Hepatocyte (in vitro differentiated cells): ENCODE measurements around the gene NCOA6.

Experiments
- EZH2 ChIP-seq: fragments of 200-600 bp; sonication (generic); IDR thresholded peaks from 2 replicates; pipeline ENCODE4 v1.6.1; 2016; ENCODE audit warnings: antibody characterized with exemption, mild to moderate bottlenecking, borderline replicate concordance
- EZH2phosphoT487 ChIP-seq: fragments of 200-600 bp; sonication (generic); IDR thresholded peaks from one replicate; pipeline ENCODE4 v1.6.1; 2018; ENCODE audit warnings: antibody characterized with exemption, mild to moderate bottlenecking, low read depth, moderate library complexity; ENCODE audit not compliant: unreplicated experiment, severe bottlenecking
- TF ChIP-seq, protein P1 (sequence below): fragments of 200-600 bp; sonication (generic); IDR thresholded peaks from 2 replicates; pipeline ENCODE4 v1.5.1; 2016; ENCODE audit warnings: antibody characterized with exemption, mild to moderate bottlenecking; ENCODE audit not compliant: poor library complexity

DNA sequence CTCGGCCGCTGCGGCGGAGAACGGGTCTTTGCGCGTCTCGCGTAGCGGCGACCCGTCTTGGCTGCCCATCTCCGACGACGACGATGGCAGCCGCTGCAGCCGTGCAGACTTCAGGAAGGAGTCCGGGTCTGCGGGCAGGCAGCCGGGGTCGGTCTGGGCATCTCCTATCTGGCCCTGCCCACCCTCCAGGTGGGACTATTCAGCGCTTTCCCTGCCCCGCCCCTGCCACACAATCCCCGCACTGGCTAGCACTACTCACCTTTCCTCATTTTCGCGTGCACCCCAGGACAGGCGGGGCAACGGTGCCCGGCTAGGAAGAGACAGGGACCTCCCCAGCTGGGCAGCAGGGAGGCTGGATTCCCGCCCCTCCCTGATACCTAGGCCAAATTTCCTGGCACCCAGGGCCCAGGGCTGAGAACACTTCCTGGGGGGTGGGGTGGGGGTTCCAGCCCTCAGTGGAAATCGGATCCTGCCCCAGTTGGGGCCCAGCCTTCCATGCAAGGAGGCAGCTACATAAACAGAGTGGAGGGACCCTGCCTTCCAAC, 38.0 kb upstream of the NCOA6 start:
- TF ChIP-seq EZH2 (no peak), EZH2phosphoT487 (no peak)
- TF ChIP-seq, protein P1, sequence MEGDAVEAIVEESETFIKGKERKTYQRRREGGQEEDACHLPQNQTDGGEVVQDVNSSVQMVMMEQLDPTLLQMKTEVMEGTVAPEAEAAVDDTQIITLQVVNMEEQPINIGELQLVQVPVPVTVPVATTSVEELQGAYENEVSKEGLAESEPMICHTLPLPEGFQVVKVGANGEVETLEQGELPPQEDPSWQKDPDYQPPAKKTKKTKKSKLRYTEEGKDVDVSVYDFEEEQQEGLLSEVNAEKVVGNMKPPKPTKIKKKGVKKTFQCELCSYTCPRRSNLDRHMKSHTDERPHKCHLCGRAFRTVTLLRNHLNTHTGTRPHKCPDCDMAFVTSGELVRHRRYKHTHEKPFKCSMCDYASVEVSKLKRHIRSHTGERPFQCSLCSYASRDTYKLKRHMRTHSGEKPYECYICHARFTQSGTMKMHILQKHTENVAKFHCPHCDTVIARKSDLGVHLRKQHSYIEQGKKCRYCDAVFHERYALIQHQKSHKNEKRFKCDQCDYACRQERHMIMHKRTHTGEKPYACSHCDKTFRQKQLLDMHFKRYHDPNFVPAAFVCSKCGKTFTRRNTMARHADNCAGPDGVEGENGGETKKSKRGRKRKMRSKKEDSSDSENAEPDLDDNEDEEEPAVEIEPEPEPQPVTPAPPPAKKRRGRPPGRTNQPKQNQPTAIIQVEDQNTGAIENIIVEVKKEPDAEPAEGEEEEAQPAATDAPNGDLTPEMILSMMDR: no peak
